ENCODE measurements around the gene PRDM15.

The PRDM15 gene

DNA sequence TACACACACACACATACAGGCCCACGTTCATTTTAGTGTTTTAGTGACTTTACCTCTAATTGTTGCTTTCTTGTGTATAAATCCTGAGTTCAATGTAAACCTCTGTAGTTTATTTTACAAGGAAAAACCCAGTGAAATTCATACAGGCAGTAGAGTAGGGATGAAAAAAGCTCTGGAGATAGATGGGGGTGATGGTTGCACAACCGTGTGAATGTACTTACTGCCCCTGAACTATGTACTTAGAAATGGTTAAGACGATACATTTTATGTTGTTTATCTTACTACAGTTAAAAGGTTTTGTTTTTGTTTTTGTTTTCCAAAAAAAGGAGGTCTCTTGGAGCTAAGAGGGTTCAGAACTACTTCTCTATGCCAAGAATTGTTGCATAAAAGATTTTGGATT is 29.7 kb upstream of the PRDM15 start:
- no peak for DNase-seq

DNA sequence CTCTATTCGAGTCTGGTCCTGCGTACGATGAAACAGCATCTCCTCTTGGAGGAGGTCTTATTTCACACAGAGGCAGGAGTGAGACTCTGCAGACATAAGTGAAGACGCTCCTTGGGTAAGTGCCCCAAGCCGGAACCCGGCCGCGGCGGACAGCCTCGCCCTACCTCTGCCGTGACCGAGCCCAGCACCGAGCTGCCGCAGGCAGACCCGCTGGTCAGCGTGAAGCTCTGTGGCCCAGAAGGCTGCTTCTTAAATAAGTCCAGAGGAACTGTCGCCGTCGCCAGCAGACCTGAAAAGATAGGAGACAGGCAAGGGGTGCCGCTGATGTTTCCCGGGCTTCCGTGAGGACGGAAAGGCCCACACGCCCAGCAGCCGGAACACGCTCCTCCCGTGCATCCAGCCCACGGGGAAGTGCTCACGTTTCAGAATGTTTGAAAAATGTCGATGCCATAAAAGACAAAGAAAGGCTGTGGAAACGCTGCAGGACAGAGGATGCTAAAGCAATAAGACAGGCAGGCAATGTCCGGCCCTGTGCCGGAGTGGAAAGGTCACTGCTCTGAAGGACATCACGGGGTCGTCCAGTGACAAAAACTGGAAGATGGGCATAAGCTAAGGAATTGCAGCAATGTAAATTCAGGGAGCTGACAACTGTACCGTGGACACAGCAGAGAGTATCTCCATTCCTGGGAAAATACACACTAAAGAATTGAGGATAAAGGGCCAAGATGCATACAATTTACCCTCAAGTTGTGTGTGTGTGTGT is 28.5 kb upstream of the PRDM15 start:
- DNase-seq, result no peak

DNA sequence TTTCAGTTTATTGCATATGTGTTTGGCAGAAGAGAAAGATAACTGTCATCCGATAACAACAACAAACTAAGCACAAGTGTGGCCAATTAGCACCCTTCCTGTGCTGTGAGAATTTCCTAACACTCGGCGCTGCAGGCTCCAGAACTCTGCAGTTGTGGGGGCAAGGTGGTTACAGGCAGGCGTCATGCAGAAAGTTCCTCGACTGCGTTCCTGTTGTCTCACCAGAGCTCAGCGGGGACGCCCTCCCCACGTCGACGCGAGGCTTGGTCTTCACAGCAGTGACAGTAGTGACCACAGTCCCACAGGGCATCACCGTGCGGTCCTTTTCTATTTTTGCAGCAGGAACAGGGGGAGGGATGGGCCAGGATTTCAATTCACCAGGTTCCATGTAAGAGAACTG is 27.6 kb upstream of the PRDM15 start:
- DNase-seq, result no peak

DNA sequence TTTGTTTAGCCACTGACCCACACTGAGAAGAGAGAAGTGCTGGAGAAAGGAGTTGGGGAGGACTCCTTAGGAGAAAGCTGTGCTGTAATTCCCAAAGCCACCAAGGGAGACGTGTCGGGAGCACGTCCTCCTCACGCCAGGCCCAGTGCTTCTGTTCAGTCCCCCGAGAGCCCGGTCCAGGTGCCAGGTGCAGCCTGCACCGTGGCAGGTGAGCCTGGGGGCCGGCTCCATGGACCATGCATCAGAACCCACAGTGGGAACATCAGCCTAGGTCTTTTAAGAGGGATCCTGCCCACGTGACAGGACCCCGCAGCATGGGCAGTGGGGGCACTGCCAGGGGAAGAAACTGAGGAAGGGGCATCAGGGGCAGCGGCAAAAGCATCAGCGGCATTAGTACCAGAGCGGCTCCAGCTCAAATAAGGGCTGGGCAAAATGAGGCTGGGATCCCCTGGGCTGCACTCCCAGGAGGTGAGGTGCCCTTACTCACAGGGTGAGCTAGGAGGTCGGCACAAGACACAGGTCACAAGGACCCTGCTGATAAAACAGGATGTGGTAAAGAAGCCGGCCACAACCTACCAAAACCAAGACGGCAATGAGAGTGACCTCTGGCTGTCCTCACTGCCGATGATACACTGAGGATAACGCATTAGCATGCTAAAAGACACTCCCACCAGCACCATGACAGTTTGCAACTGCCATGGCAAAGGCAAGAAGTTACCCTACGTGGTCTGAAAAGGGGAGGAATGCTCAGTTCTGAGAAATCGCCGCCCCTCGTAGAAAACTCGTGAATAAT is 24.6 kb upstream of the PRDM15 start:
- peak; percentile 45 for DNase-seq

DNA sequence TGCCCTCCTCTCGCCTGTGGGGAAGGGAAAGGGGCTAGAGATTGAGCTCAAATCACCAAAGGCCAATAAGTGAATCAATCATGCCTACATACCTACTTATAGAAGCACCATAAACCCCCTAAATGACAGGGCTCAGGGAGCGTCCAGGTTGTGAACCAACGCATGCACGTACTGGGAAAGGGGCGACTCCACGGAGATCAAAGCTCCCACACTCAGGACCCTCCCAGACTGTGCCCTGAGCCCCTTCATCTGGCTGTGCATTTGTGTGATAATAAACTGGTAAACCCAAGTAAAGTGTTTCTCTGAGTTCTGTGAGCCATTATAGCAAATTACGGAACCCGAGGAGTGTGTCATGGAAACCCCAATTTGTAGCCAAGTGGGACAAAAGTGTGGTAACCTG is 23.8 kb upstream of the PRDM15 start:
- DNase-seq, result no peak

DNA sequence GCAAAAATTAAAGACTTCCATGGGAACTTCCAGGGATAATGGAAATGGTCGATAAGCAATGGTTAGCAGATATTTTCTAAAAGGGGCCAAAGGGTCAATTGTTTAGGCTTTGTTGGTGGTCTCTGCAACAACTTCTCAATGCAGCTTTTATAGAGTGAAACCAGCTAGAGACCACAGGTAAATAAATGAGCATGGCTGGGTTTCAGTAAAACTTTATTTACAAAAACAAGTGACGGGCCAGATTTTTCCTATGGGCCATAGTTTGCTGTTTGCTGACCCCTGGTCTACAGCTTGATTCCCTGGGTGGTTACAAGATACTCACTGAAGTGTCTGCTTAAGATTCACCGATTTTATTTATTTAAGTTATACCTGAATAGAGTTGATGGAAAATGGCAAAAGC is 22.6 kb upstream of the PRDM15 start:
- no peak for DNase-seq

DNA sequence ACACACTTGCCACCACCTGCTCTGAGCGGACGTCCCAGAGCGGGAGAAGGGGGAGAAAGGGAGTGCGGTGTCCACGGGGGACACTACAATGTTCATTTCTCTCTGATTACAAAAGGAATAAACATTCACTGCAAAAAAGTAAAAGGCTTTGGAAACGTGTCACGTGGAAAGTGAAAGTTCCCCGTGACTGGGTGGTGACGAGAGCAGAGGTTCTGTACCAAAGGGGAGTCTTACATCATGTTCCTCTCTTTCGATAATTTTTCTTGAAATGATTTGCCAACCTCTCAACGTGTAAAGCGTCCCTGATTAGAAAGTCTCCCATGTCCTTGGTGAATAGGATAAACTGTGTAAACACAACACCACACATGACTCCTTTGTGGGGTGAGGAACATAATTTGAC is 22.0 kb upstream of the PRDM15 start:
- no peak for DNase-seq

DNA sequence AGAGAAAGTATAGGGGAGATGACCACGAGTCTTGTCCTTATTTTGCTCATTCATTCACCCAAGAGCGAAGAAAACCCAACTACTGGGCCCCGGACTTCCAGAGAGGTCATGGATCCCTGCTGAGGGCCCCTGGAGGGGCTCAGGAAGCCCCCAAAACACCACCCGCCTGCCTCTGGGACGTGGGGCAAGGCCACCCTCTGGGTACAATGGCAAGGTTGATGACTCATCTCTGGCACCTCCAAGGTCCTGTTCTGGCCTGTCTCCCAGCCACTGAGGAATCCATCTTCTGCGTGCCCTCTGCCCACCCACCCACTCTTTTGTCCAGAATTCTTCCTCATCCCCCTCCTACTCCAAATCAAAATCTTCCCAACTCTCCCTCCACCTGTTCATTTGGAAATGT is 21.3 kb upstream of the PRDM15 start:
- DNase-seq, result no peak

DNA sequence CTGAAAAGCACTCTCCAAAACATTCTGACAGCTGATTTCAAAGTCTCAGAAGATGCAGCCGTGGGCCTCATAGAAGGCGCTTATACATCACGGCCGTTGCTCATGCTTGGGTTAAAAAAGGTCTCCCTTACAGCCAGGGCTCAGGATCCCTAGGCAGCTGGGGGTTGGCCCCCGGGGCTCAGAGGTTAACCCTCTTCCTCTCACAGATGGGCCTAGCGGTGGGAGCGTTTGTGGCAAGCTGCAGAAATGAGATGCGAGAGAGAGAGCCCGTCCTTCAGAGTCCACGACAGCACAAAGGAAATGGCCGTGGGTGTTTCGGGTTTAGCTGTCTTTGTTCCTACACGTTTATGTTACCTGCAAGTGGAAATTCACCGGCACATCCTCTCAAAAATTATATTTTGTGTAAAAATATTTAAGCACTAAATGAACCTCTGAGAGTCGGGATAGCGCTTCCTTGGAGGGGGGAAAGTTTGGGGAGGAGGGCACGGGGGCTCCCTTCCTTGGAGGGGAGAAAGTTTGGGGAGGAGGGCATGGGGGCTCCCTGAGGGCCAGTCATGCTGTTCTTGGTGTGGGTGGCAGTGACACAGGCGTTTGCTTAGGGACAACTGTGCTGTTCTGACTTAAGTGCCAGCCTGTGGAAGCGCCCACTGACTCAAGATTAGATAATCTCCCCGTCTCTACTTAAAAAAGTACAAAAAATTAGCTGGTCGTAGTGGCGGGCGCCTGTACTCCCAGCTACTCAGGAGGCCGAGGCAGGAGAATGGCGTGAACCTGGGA is 20.5 kb upstream of the PRDM15 start:
- DNase-seq, result peak; percentile 38

DNA sequence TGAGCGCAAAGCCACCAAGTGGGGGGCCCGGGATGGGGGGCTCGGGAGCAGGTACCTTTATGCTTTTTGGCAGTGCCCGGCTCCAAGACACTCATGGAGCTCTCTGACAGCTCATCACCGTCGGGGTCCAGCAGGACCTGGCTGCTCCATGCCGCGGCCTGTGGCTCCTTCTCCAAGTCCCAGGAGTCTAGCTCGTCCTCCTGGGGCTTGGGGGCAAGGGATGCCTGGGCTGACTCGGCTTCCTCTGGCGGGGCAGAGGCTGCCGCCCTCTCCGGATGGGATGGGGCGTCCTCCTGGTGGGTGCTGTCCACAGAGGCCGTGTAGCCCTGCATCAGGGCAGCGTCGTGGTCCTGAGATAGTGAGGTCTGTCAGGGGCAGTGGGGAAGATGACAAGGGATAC is 19.9 kb upstream of the PRDM15 start:
- no peak for DNase-seq

DNA sequence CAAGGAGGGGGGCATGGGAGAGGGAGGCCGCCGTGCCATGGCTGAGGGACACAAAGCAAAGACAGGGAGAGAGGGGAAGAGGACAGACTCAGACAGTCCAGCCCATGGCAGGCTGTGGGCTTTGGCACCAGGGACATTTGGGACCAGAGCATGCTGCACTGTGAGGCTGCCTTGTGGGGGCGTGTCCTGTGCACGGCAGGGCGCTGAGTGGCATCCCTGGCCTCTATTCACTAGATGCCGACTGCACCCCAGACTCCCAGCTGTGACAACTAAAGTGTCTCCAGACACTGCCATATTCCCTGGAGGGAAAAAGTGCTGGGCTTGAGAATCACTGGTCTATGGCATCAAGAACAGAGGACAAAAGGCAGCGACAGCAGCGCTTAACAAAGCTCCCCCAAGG is 18.6 kb upstream of the PRDM15 start:
- DNase-seq, result no peak

DNA sequence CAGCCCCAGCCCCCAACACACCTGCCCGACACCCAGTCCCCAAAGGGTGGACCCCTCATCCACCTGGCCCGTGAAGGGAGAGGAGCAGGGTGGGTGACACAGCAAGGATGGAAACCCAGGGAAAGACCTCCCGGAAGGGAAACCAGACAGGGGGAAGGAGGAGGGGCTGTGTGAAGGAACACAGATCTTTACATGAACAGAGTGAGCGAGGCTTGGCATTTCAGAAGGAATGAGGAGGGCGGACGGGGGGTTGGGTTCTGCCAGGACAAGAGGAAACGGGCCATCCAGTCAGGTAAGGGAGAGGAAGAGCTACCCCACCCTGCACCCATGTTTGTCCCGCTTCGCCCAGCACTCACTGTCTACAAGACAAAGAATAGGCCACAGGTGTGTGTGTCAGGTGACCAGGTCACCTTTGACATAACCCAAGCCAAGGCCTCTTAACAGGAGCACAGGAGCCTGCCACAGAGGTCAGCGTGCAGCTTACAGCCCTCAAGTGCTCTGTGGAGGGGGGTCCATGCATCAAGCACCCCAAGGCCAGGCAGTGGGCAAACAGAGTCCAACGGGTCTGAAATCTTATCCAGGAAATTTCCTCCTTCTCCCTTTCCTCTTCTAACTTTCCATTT is 18.0 kb upstream of the PRDM15 start:
- DNase-seq, result no peak

DNA sequence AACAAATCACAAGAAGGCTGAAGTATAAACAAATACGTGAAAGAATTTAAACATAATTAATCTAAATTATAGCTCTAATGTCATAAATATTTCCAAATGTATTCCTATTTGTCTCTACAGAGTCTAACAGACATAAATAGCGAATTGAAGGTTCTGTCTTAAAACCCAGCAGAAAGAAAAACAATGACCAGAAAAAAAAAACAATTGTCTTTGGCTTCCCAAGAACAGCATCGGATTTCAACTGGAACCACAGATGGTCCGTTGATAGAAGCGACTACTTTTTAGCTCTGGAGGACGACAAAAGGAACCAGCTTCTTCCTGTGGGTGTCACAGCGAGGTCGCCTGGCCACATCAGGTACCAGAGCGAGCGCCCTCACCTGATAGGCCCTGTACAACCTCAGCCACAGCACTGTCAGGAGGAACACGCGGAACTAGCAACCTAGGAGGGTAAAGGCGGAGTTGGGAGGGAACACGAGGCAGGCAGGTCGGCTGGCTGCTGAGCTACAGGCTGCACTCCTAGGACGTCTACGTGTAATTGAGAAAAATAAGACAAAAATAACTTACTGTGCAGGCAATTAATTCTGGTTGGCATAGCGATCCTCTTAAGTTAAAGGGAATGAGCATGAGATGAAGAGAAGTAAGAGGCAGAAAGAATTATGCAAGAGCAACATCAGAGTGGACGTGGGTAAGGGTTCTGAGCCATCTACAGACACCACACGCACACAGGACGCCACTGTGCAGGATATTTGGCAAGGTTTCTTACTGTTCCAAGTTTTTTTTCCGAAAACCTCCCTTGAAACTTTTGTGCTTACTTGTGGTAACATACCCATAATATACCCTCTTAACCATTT is 16.7 kb upstream of the PRDM15 start:
- peak; percentile 56 for DNase-seq

DNA sequence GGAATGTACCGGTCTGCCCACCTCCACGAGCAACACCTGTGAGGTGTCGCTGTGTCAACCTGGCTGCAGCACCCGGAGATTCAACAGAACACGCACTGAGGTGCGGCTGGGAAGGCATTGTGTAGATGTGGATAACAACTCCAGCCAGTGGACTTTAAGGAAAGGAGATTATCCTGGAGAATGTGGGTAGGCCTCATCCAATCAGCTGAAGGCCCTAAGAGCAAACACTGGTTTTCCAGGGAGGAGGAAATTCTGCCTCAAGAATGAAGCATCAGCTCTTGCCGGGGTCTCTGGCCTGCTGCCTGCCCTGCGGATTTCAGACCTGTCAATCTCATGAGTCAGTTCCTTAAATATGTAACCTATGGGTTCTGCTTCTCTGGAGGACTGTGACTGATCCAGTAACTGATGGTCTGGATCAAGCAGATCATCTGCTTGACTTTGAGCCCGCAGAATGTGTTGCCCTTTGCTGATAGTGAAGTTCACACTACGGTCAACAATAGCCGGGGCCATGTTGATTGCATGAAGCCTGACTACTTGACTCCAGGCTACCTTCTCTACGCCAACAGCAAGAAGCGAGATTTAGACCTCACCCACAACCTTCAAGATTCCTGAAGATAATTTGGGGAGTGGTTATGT is 15.9 kb upstream of the PRDM15 start:
- DNase-seq, result peak; percentile 69

DNA sequence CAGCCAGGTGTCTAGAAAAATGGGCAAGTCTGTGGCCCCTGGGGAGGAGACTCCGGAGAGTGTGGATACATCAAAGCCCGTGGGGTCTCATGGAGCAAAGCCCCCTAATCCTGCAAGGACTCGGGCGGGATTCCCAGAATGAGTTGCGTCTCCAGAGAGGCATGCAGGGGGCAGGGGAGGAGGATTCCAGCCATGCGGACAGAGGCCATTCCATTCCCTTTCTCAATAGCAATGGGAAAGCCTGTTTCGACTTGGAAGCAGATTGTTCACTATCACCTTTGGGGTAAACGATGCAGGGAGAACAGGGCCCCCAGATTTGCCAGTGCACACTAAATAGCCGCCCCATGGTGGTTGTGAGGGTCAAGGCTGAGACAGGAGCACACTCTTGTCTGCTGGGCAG is 15.4 kb upstream of the PRDM15 start:
- DNase-seq, result no peak

DNA sequence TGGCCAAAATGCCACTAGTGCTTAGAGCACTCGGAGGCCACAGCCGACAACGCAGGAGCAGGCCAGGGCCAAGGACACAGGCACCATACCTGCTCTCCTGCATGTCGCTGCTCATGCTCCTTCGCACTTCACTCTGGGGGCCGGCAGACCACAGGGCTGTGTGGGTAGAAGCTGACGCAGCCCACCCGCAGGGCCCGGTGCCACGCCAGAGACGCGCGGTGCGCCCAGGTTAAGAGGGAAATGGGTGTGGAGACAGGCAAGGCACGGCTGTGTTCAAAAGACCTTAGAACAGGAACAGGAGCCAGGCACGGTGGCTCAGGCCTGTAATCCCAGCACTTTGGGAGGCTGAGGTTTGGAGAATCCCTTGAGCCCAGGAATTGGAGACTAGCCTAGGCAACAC is 13.6 kb upstream of the PRDM15 start:
- DNase-seq, result no peak

DNA sequence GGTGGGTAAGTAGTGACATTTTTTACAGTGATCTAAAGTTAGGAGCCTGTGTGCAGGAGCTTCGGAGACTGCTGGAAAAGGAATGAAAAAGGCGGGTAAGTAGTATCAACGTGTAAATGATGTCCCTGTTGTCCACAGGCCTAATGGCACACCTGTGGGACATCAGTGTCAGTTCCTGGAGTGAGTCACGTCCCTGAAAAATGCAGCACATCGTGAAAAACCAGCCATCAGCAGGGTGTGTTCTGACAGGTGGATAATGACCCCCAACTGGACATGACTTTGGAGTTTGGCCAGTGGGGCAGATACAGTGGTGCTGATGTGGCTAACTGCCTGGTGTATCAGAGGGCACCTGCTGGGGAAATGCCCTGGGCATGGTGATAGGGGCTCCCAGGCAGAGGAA is 12.0 kb upstream of the PRDM15 start:
- DNase-seq, result no peak

DNA sequence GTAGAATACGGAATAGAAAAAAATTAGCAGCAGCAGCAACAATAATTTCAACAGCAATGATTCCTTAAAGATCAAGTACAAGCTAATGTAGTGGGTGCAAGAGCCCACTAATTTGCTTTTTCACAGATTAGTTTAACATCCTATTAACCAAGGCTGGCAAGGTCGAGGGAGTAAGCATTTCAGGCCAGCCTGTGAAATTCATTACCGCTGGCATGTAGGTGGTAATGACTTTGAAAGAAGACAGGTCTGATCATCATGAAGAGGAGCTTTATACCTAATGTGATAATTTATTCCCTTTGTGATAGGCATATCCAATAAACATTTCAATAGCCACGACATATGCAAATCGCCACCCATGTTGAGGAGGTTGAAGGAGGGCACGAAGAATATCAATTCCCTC is 11.2 kb upstream of the PRDM15 start:
- DNase-seq, result no peak

DNA sequence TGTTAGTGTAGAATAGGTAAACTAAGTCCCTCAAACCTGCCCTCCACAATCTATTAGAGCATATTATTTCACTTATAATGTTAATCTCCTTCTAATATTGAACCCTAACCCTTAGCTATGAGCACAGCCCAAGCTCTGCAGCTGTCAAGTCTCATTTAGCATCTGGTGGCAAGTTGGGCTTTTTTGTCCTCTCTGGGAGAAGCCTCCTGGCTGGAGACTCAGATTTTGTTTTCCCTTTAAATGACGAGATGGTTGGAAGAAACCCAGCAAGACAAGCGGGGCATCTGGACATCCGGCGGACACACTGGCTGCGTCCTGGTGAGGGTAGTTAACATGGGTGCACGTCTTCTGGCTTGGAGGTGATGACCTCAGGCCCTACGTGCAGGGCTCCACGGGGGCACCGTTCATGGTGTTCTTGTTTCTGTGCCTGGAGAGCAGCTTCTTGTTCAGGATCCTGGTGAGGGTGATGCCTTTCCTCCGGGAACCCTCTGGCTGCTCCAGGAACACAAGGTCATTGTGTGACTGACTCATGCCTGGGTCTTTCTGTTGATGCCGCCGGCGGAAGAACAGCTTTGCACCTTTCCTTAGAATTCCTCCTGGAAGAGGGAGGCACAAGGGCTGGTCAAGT is 9.7 kb upstream of the PRDM15 start:
- no peak for DNase-seq

DNA sequence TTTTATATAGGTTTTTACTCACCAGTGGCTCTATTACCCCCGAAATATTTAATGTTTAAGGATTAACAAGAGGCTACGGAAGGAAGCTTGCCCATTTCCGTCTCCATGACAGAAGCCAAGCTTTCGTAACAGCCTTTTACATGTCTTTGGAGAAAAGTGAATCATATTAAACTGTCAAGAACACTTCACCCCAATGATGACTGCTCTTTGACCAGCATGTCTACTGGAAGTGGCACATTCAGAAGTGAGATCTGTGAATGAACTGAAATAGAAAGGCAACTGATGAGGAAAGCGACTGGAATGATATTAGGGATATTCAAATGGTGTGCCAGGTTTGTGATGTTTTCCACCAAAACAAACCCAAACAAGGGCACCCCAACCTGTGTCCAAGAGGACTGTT is 8.5 kb upstream of the PRDM15 start:
- DNase-seq, result no peak

DNA sequence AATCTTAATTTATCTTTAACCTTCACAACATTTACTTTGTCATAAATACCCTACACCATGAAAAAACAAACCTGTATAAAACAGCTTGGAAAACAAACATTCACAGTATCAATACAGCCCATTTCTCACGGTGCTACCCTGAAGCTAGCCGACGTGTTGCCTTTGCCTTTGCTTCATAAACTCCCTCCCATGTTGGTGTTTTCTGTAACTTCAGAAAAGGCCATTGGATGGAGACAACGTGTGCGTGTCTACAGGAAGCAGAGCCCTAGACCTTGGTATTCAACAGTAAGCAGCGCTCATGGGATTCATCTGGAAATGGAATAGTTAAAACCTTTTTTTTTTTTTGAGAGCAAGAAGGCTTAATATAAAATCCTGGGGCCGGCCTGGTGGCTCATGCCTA is 7.2 kb upstream of the PRDM15 start:
- DNase-seq, result no peak
